Thoracic aorta (tissue), 2 donors: ENCODE measurements around the gene HDAC4. TPM values are rescaled to one million over a fixed set of nuclear protein-coding genes. Genes with fewer than 3 reads are reported as not detected.

Experiments
- ATAC-seq: fragments of 150-250 bp; one replicate; pipeline ENCODE4 v1.8.0; 2017; ENCODE audit warnings: low read depth; ENCODE audit not compliant: insufficient number of reproducible peaks, low FRiP score
- DNase-seq: peaks from one replicate; pipeline ENCODE4 v3.0.0-alpha.2; 2020; ENCODE audit warnings: low spot score
- H3K27ac ChIP-seq, 2 donors: fragments of 200-600 bp; sonication (generic); 1 replicate in 1 of 2; 2 replicates in 1 of 2; pipeline ENCODE4 v1.5.1; 2016; ENCODE audit warnings: mild to moderate bottlenecking in 2 of 2, moderate library complexity in 2 of 2
- H3K27me3 ChIP-seq: fragments of 200-600 bp; sonication (generic); replicated peaks from 2 replicates; pipeline ENCODE4 v1.6.0; 2016; ENCODE audit warnings: mild to moderate bottlenecking; ENCODE audit not compliant: insufficient read depth
- H3K36me3 ChIP-seq: fragments of 200-600 bp; sonication (generic); one replicate; pipeline ENCODE4 v1.5.1; 2016
- H3K4me1 ChIP-seq, 2 donors: fragments of 200-600 bp; sonication (generic); 1 replicate in 1 of 2; 2 replicates in 1 of 2; pipeline versions ENCODE4 v1.5.1 to v1.6.0; 2016; ENCODE audit warnings: low read depth in 2 of 2, mild to moderate bottlenecking in 1 of 2; ENCODE audit not compliant: control insufficient read depth in 1 of 2
- H3K4me3 ChIP-seq: fragments of 200-600 bp; sonication (generic); 2 replicates; pipeline ENCODE4 v1.5.1; 2016; ENCODE audit warnings: mild to moderate bottlenecking
- H3K9me3 ChIP-seq: fragments of 200-600 bp; sonication (generic); 2 replicates; pipeline ENCODE4 v1.5.1; 2016
- total RNA-seq, 2 donors: library from RNA; depleted of rRNA; stranded (reverse); fragments of >200 nt; gene quantifications; one replicate each; pipeline versions ENCODE4 v1.1.0 to v1.2.3, GENCODE V29; 2016
- TF ChIP-seq, protein P1 (sequence below): fragments of 200-600 bp; sonication (generic); IDR thresholded peaks from one replicate; pipeline ENCODE4 v1.5.1; 2019; ENCODE audit warnings: antibody characterized with exemption

HDAC4 gene
- total RNA-seq, 2 donors from 2014 or later = 79.2 to 163 TPM

DNA sequence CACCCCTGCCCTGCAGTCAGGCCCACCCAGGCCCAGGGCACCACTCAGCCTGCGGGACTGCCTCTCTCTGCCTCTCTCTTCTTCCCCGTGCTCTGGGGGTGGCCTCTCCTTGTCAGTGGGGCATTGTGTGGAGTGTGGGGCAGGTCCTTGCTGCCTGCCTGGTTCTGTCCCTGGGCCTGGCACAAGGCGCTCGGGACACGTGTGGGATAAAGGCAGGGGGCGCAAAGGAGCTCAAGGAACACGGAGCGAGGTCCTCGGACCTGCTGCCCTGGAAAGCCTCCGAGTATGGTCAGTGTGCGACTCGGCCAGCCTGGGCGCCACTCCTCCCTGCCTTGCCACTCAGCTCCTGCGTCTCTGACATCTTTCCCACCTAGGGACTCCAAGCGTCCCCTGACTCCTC, 262.2 kb downstream of the HDAC4 start:
- DNase-seq = no peak
- H3K9me3 ChIP-seq = no peaks in the 10 kb centered on the region
- H3K27me3 ChIP-seq = no peaks in the 10 kb centered on the region
- peaks cover 22% of the 10 kb centered on the region for H3K36me3 ChIP-seq
- peaks cover 5 to 16% of the 10 kb centered on the region in 2 donors for H3K4me1 ChIP-seq
- ATAC-seq = no peak
- TF ChIP-seq, protein P1, sequence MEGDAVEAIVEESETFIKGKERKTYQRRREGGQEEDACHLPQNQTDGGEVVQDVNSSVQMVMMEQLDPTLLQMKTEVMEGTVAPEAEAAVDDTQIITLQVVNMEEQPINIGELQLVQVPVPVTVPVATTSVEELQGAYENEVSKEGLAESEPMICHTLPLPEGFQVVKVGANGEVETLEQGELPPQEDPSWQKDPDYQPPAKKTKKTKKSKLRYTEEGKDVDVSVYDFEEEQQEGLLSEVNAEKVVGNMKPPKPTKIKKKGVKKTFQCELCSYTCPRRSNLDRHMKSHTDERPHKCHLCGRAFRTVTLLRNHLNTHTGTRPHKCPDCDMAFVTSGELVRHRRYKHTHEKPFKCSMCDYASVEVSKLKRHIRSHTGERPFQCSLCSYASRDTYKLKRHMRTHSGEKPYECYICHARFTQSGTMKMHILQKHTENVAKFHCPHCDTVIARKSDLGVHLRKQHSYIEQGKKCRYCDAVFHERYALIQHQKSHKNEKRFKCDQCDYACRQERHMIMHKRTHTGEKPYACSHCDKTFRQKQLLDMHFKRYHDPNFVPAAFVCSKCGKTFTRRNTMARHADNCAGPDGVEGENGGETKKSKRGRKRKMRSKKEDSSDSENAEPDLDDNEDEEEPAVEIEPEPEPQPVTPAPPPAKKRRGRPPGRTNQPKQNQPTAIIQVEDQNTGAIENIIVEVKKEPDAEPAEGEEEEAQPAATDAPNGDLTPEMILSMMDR = no peak
- no peak overlapping the region for H3K27ac ChIP-seq
- no peak overlapping the region for H3K4me3 ChIP-seq

DNA sequence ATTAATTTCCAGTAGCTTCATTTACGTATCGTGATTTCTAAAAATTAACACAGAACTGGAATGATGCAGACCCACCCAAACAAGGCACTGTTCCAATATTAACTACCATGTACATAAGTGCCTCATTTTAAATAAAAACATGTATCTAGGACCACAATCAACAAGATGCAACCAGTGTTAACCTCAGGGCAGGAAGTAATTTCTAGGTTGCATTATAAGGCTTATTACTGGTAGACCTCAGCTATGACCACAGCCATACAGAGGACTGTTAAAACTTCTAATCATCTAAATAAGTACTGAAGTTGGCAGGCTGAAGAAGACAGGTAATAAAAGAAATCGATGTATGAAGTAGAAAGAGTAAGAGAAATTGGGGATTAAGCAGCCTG, 262.9 kb downstream of the HDAC4 start:
- Histone ChIP-seq H3K27ac (no peak overlapping the region), H3K36me3 (peaks cover 28% of the 10 kb centered on the region), H3K4me1 (peaks cover 5 to 16% of the 10 kb centered on the region in 2 donors), H3K27me3 (no peaks in the 10 kb centered on the region), H3K4me3 (no peak overlapping the region), H3K9me3 (no peaks in the 10 kb centered on the region)
- TF ChIP-seq, protein P1 = no peak
- DNase-seq (no peak), ATAC-seq (no peak)

DNA sequence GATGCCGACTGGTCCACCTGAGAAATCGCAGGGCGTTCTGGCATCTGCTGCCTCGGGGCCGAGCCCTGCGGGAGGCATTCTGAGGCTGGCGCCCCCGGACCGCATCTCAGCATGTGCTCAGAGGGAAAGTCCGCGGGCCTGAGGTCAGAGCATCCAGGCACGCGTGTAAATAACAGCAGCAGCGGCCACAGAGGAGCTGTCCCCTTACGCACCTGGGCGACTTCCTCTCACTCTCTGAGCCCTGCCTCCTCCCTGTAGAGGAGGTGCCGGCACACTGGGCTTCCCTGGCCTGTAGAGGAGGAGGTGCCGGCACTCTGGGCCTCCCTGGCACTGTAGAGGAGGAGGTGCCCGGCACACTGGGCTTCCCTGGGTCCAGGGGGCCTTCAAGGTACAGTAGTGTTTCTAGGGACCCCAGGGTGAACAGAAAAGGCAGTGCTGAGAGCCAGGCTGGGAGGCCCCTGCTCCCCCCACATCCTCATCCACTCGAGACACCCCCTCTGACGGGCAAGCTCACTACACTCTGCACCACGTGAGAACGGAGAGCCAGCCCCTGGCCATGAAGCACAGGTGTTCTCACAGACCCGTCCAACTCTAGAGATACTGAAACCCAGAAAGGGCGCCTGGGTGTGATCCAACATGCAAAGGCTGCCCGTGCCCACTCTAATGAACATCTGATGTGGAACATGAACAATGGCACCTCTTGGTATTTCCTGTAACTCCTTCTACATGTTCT, 263.5 kb downstream of the HDAC4 start:
- peaks cover 5 to 16% of the 10 kb centered on the region in 2 donors for H3K4me1 ChIP-seq
- TF ChIP-seq, protein P1 = no peak
- DNase-seq (no peak), ATAC-seq (no peak)
- H3K9me3 ChIP-seq = no peaks in the 10 kb centered on the region
- no peaks in the 10 kb centered on the region for H3K27me3 ChIP-seq
- peaks cover 32% of the 10 kb centered on the region for H3K36me3 ChIP-seq
- no peak overlapping the region for H3K27ac ChIP-seq
- H3K4me3 ChIP-seq = no peak overlapping the region

- Histone ChIP-seq H3K27ac (no peak overlapping the region), H3K9me3 (no peaks in the 10 kb centered on the region), H3K4me3 (no peak overlapping the region), H3K36me3 (peaks cover 36% of the 10 kb centered on the region), H3K27me3 (no peaks in the 10 kb centered on the region), H3K4me1 (peaks cover 5 to 16% of the 10 kb centered on the region in 2 donors)
- DNase-seq (no peak), ATAC-seq (no peak)
- TF ChIP-seq, protein P1 = no peak
Measured at GRCh38 chr2:239136762-239137161, 264.1 kb downstream of the HDAC4 start.

DNA sequence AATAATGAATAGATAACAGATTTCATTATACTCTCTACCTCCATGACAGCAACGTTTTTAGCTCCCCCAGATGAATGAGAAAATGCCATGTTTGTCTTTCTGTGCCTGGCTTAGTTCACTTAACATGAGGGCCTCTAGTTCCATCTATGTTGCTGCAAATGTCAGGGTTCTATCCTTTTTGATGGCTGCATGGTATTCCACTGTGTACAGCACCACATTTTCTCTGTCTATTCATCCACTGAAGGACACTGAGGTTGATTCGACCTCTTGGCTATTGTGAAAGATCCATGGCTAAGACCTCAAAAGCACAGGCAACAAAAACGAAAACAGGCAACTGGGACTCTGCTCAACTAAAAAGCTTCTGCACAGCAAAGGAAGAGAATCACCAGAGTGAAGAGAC, 264.6 kb downstream of the HDAC4 start:
- Histone ChIP-seq H3K27ac (no peak overlapping the region), H3K27me3 (no peaks in the 10 kb centered on the region), H3K4me1 (peaks cover 5 to 16% of the 10 kb centered on the region in 2 donors), H3K4me3 (no peak overlapping the region), H3K36me3 (peaks cover 38% of the 10 kb centered on the region), H3K9me3 (no peaks in the 10 kb centered on the region)
- TF ChIP-seq, protein P1 = no peak
- ATAC-seq (no peak), DNase-seq (no peak)
